Stimulated activated CD8-positive, alpha-beta memory T cell treated with anti-CD3 and anti-CD28 coated beads, Interleukin-7, amount 100 ng/mL, for 1 hour (primary cell): ENCODE results near the gene ZDHHC21.

Experiments
- DNase-seq, 2 donors: peaks; one replicate each; pipeline ENCODE4 v3.0.0-alpha.2; 2020; ENCODE audit warnings: low read depth in 2 of 2

The ZDHHC21 gene

GRCh38 chr9:14616188-14616982 is 76.8 kb downstream of the ZDHHC21 start:
- DNase-seq = no peak

- no peak for DNase-seq
Observed at GRCh38 chr9:14608540-14608939, 84.7 kb downstream of the ZDHHC21 start.

- DNase-seq = no peak
Observed at GRCh38 chr9:14597171-14597799, 95.9 kb downstream of the ZDHHC21 start.

GRCh38 chr9:14593406-14593805 is 99.8 kb downstream of the ZDHHC21 start:
- DNase-seq = no peak

GRCh38 chr9:14591411-14591810 is 101.8 kb downstream of the ZDHHC21 start:
- no peak for DNase-seq

- DNase-seq = no peak
Observed at GRCh38 chr9:14585730-14586473, 107.3 kb downstream of the ZDHHC21 start.

GRCh38 chr9:14584571-14584970 is 108.7 kb downstream of the ZDHHC21 start:
- DNase-seq = no peak

GRCh38 chr9:14578030-14578429 is 115.2 kb downstream of the ZDHHC21 start:
- no peak for DNase-seq

GRCh38 chr9:14574173-14574572 is 119.1 kb downstream of the ZDHHC21 start:
- no peak for DNase-seq

- no peak for DNase-seq
Observed at GRCh38 chr9:14573319-14573718, 119.9 kb downstream of the ZDHHC21 start.

GRCh38 chr9:14565352-14566016 is 127.7 kb downstream of the ZDHHC21 start:
- no peak for DNase-seq

GRCh38 chr9:14563902-14564624 is 129.2 kb downstream of the ZDHHC21 start:
- no peak for DNase-seq

- DNase-seq = no peak
Observed at GRCh38 chr9:14561929-14562405, 131.3 kb downstream of the ZDHHC21 start.
